ENCODE data around the gene PPFIBP1.

Gene PPFIBP1

GRCh38 chr12:27547592-27547991 lies 23.6 kb downstream of the PPFIBP1 start:
- DNase-seq, result no peak

- DNase-seq, result no peak
These were observed 24.5 kb downstream of the PPFIBP1 start for GRCh38 chr12:27548301-27549199.

- DNase-seq, result no peak
These were observed 25.3 kb downstream of the PPFIBP1 start for GRCh38 chr12:27549236-27549800.

- DNase-seq, result peak; percentile 46
These were observed 26.0 kb downstream of the PPFIBP1 start for GRCh38 chr12:27549801-27550652.

GRCh38 chr12:27550653-27550975 lies 26.6 kb downstream of the PPFIBP1 start:
- DNase-seq, result no peak

- no peak for DNase-seq
These were observed 27.3 kb downstream of the PPFIBP1 start for GRCh38 chr12:27551172-27551840.

GRCh38 chr12:27552235-27552634 lies 28.2 kb downstream of the PPFIBP1 start:
- no peak for DNase-seq

GRCh38 chr12:27552886-27553560 lies 29.0 kb downstream of the PPFIBP1 start:
- DNase-seq, result no peak

- DNase-seq, result no peak
These were observed 29.9 kb downstream of the PPFIBP1 start for GRCh38 chr12:27553941-27554340.

- no peak for DNase-seq
These were observed 30.6 kb downstream of the PPFIBP1 start for GRCh38 chr12:27554421-27555186.

- no peak for DNase-seq
These were observed 31.4 kb downstream of the PPFIBP1 start for GRCh38 chr12:27555361-27555760.

GRCh38 chr12:27555925-27556778 lies 32.1 kb downstream of the PPFIBP1 start:
- no peak for DNase-seq

- DNase-seq, result no peak
These were observed 36.1 kb downstream of the PPFIBP1 start for GRCh38 chr12:27560126-27560525.

- no peak for DNase-seq
These were observed 37.7 kb downstream of the PPFIBP1 start for GRCh38 chr12:27561535-27562350.

GRCh38 chr12:27564612-27565213 lies 40.7 kb downstream of the PPFIBP1 start:
- DNase-seq, result no peak

- DNase-seq, result no peak
These were observed 42.2 kb downstream of the PPFIBP1 start for GRCh38 chr12:27566159-27566558.

- DNase-seq, result no peak
These were observed 42.6 kb downstream of the PPFIBP1 start for GRCh38 chr12:27566626-27567025.

- DNase-seq, result no peak
These were observed 47.5 kb downstream of the PPFIBP1 start for GRCh38 chr12:27571463-27571862.

Measured in NCI-H510A treated with DMSO at 0.1 percent for 48 hours (cell line).